NCI-H774 (cell line): ENCODE results near the gene IARS1.
A peak's percentile ranks its signal among the peaks of the same experiment; 100 is the strongest.

ENCODE experiments used
- DNase-seq: peaks from one replicate; lab custom pipeline; 2025; lab: John Stamatoyannopoulos, UW

Gene IARS1

DNA sequence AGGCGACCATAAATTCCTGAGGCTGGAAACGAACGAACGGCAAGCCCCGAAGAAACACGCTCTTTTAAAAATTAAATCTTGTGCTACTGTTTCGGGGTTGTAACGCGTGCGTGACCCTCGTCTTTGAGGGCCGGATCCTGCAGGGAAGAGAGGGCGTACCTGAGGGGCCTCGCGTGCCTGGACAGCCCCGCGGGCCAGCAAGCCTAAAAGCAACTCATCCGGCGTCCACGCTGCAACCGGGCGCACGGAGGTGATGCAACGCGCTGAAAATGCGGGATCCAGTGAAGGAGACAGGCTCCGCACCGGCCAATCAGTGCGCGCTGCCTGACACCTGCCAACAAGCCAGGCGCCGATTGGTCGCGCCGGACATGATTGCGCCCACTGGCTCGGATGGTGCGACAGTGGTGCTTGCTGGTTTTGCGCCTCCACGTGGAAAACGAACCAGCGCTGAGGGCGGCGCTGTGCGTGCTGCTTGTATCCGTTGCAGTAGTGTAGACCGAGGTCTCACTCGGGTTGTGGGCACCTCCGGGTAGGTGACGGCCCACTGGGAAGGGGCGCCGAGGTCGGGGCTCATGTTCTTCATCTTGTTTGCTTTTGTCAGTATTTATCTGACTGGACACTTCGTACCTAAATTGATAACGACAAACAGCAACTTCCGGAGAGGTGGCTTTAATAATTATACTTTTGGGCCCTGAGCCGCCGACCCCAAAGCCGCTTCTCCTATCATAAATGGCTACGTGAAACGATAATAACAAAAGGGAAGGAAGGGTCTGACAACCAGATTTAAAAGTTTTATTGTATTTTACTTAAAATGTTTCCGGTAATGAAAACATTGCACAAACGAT, at the start of gene IARS1:
Gene IARS1, minus strand, starts transcription at position 246 of the 845 bp plus-strand sequence. CDS start 4,278 bp downstream, outside the sequence.
- peak; percentile 99 for DNase-seq

DNA sequence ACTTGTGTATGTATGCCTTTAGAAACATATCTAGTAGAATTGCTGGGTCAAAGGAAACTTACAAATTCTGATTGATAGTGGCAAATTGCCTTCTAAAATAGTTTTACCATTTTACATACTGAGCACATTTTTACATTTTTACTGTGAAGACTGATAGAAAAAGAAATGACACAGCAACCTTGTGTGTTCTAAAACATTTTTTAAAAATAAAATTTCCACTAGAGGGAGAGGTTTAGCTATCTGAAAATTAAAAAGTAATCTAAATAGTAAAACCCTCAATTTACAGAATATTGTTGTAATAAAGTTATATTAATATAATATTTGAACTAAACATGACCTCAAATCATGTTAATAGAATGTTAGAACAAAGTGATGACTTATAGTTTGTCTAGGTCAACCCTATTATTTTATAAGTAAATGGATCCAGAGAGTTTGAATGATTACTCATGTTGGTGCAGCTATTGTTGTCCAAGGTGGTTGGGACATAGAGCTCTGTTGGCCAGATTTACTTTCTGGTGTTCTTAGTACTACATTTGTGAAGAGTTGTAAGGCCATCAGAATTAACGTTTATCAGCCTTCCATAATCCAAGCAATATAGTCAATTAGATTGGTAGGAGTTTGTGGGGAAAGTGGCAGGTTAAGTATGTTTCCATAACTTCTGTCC, 49.5 kb upstream of the IARS1 start:
- no peak for DNase-seq

DNA sequence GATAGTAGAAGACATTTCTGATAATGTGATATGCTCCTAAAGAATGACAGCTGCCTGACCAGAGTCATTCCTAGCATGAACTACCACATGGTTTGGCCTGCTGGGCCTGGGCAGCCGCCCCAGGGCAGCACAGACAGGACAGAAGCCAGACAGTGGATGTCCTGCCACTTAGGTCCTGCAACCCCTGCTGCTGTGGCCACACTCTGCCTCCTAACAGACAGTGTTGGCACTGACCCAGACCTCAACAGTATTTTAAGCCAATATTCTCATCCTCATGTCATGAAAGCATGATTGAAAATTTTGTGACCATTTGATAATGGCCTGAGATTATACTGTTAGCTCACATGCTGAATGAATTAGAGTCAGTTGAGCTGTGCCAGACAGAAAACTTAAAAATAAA, 48.1 kb upstream of the IARS1 start:
- DNase-seq: no peak

DNA sequence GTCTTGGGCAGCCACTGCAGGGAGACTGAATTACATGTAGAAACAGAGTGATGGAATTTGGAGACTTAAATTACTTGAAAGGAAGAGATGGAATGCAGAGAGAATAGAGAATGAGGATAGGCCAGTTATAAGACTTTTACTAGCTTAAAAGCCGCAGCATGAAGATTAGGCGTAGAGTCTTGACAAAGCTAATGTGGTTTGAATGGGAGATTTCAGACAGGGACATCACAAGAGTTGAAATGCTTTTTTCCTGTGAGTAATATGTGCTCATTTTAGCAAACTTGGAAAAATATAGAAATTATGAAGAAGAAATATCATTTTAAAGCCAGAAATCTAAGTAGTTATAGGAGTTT, 39.8 kb upstream of the IARS1 start:
- no peak for DNase-seq

- DNase-seq: no peak
These were observed 39.2 kb upstream of the IARS1 start for GRCh38 chr9:92332577-92333281.

- no peak for DNase-seq
These were observed 34.7 kb upstream of the IARS1 start for GRCh38 chr9:92328225-92328624.

- no peak for DNase-seq
These were observed 33.9 kb upstream of the IARS1 start for GRCh38 chr9:92327283-92327850.

- no peak for DNase-seq
These were observed 32.5 kb upstream of the IARS1 start for GRCh38 chr9:92325991-92326500.

GRCh38 chr9:92325269-92325990, 31.9 kb upstream of the IARS1 start, which contains the start of the genes CENPP and NOL8:
Gene CENPP, plus strand, starts transcription at chr9:92325953.
Gene NOL8, minus strand, starts transcription at chr9:92325350. Its CDS starts 1,189 bp downstream, at chr9:92324161.
- peak; percentile 91 for DNase-seq

DNA sequence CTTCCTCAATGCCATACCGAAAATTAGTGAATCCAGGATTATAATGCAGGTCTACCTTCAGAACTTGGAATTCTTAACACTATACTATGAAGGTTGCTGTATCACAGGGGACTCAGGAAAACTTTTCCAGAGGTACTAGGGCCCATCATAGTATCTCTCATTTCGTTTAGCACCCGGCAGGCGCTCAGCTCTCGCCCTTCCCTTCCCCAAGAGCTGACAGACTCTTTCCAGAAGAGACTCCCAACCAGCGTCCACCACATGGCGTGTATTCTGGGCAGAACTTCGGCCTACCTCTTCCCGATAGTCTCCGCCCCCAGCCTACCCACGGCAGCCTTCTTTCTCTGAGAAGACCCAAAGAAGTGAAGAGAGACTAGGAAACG, 31.4 kb upstream of the IARS1 start:
- DNase-seq: no peak

DNA sequence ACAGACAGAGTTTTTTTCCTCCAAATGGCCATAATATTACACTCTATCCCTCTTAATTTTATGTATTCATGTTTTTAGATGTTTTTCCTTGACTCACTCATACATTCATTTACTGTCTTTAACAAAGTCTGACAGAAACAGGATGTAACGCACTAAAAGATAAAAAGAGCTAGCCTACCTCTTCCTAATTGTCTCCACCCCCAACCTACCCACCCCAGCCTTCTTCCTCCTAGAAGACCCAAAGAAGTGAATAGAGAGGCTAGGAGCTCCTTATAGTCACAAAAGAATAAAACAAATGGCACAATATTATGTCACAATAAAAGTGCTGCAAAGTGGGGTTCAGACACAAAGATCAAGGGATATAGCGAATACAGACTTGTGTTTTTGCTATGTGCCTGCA, 30.9 kb upstream of the IARS1 start:
- DNase-seq: no peak

GRCh38 chr9:92315456-92315855, 22.0 kb upstream of the IARS1 start:
- no peak for DNase-seq

DNA sequence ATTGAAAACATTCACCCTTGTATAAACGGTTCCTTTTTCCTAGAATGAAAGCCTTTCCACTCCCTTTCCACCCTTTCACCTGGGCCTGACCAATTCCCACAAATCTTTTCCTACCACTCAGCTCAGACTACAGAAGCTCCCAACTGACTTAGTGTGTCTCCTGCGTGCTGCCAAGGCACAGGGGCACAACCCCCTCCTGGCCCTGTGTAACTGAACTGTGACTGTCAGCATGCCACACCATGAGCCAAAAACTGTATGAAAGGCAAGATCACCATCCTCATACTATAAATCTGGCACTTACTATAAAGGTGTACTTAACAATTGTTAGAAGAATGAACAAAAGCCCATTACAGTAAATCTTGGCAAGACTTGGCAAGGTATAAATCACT, 20.1 kb upstream of the IARS1 start:
- no peak for DNase-seq

DNA sequence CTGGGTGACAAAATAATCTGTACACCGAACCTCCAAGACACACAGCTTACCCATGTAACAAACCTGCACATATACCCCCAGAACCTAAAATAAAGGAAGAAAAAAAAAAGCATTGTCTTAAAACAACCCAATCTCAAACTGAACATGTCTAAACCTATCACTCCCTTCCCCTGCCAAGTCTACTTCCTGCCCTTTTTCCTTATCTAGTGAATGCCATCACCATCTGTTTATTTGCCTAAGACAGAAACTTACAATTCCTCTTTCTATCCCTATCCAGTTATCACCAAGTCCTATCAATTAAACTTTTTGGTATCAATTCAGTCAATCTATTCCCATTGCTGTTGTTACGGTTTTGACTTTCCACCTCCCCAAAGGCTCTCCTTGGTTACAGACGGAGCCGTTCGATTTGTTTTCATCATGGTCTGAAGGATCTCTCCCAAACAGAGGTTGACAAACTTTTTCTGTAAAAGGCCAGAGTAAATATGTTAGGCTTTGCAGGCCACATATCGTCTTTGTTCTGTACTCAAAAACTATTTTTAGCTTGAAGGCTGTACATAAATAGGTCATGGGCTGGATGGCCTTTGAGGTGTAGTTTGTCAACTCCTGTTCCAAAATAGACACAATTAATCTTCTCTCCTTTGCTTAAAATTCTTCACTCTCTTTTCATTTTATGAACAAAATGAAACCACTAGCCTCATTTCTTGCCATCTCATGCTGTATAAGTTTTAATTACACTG, 19.6 kb upstream of the IARS1 start:
- DNase-seq: no peak

GRCh38 chr9:92310562-92310961, 17.1 kb upstream of the IARS1 start:
- no peak for DNase-seq

GRCh38 chr9:92308893-92309292, 15.4 kb upstream of the IARS1 start:
- DNase-seq: no peak

DNA sequence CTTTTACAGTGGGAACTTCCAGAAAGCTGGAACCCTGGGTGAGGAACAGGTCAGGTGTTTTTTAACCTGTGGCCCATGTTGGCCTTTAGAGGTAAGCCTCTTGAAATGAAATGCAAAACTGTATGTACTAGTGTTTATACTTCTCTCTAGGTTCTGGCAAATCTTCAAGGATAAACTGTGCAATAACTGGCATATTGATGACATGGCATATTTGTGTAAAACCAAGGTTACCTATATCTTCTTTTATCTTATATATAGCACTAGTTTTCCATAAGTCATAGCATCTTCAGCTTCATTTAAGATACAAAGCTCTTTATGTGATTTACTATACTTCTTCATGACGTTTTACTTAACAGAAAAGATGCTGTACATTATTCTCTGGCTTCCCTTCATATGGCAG, 7.4 kb upstream of the IARS1 start:
- no peak for DNase-seq

- DNase-seq: no peak
These were observed 5.6 kb upstream of the IARS1 start for GRCh38 chr9:92299116-92299515.

DNA sequence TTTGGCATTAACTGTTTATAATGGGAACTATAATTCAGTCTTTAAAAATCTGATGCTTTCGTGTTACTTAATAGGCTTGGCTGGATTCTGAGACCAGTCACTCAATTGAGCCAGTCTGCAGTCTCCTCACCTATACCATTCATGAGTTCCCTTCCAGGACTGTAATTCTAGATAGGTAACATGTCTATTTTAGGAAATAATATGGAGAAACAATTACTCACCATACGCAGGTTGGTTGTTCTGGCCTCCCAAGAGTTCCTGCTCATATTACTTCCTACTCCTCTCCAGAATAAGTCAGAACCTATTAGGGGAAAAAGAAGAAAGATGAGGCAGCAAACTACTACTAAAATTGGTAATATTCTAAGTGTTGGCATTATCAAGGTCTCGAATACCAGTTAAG, 4.5 kb upstream of the IARS1 start:
- DNase-seq: no peak

DNA sequence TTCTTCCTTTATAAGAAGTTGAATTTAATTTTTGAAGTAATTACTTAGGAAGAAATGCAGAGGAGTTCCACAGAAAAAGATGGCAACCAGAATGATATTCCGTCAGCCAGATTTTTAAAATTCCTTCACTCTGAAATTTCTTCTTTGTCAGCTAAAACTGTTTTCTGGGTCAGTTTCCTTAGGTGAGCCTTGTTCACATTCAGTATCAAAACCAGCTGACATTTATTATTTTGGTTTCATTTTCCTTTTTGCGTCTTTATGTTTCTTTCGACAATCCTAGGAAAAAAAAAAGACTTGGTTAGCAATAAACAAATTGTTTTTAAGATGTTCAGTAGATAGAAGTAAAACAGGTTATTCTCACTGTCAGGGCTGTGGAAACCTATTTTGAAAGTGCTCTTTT, 4.1 kb upstream of the IARS1 start:
- no peak for DNase-seq

DNA sequence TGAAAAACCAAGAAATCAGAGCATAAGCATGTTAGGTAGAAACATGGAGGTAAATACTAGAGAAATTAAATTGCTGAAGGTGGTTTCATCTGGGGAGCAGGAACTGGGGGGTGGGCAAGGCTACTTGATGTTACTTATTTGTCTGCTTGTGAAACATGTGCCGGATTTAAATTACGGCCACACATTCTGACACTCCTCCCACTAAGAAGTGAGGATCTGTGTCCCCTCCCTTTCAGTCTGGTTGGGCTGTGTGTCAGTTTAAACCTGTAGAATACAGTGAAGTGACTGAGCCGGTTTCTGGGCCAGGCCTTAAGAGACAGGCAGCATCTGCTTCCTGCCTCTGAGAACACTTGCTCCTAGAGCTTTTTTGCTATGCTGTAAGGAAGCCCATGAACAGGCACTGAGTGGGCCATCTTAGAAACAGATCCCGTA, 2.3 kb upstream of the IARS1 start:
- DNase-seq: no peak
